Endothelial cell of umbilical vein (primary cell): Measurements from ENCODE around the gene PRRC2C. TPM values are rescaled to one million over a fixed set of nuclear protein-coding genes. Genes with fewer than 3 reads are reported as not detected.

Source experiments
- BruUV-seq: library from RNA; stranded (reverse); fragments of 400-500 nt; replicated peaks from 2 replicates; lab custom pipeline; 2021; lab: Mats Ljungman, UMichigan
- CTCF ChIA-PET: fragments of 300-600, 350-600 bp; sonication (Branson Sonifier 250); formaldehyde crosslinking; loops from one replicate; lab custom pipeline; 2021; ENCODE audit warnings: antibody characterized with exemption, inconsistent platforms; lab: Charles Lee
- POLR2A ChIA-PET: fragments of 300-600, 350-600 bp; sonication (Branson Sonifier 250); formaldehyde crosslinking; loops from one replicate; lab custom pipeline; 2021; ENCODE audit warnings: antibody characterized with exemption, inconsistent platforms; lab: Charles Lee
- DNase-seq: peaks from one replicate; pipeline ENCODE4 v3.0.0-alpha.2; 2011; ENCODE audit warnings: low read depth, low spot score
- FAIRE-seq: peaks from 2 replicates; lab custom pipeline; 2011; peaks lifted over from hg19 to GRCh38; lab: Jason Lieb, UNC
- H2AFZ ChIP-seq: 2 replicates; pipeline ENCODE4 v1.6.0; 2012; ENCODE audit warnings: low read depth, low read length, control low read depth, inconsistent platforms
- H3K27ac ChIP-seq: 2 replicates; pipeline ENCODE4 v1.5.1; 2011; ENCODE audit warnings: low read depth, mild to moderate bottlenecking, control low read depth, low read length, moderate library complexity; ENCODE audit not compliant: insufficient read depth
- H3K27me3 ChIP-seq, 2 experiments: 2 replicates each; pipeline versions ENCODE4 v1.6.0 to v1.6.1; 2011; ENCODE audit warnings: low read length in 2 of 2, mixed read lengths in 1 of 2; ENCODE audit not compliant: control insufficient read depth in 2 of 2, insufficient read depth in 2 of 2
- H3K36me3 ChIP-seq, 2 experiments: 2 replicates in 1 of 2; 3 replicates in 1 of 2; pipeline ENCODE4 v1.5.1; 2011; ENCODE audit warnings: low read length in 2 of 2, mild to moderate bottlenecking in 1 of 2, moderate library complexity in 1 of 2; ENCODE audit not compliant: control insufficient read depth in 2 of 2, insufficient read depth in 2 of 2; ENCODE audit errors: extremely low read depth in 1 of 2
- H3K4me1 ChIP-seq: 3 replicates; pipeline ENCODE4 v1.5.1; 2011; ENCODE audit warnings: mild to moderate bottlenecking, low read length; ENCODE audit not compliant: control insufficient read depth, insufficient read depth; ENCODE audit errors: extremely low read depth
- H3K4me2 ChIP-seq: 2 replicates; pipeline ENCODE4 v1.6.1; 2011; ENCODE audit warnings: low read length, control low read depth, mixed read lengths; ENCODE audit not compliant: insufficient read depth
- H3K4me3 ChIP-seq, 3 experiments: fragments of 200-600 bp in 1 of 3; sonication (generic), shearing (Covaris generic) in 1 of 3; replicated peaks in 1 of 3; 2 replicates each; pipeline ENCODE4 v1.5.1; 2011 to 2016; ENCODE audit warnings: control low read depth in 3 of 3, low read length in 3 of 3, mild to moderate bottlenecking in 2 of 3, inconsistent platforms in 1 of 3, low read depth in 1 of 3, moderate library complexity in 1 of 3; ENCODE audit not compliant: insufficient read depth in 1 of 3
- H3K79me2 ChIP-seq: 2 replicates; pipeline ENCODE4 v1.6.0; 2012; ENCODE audit warnings: low read length, inconsistent platforms; ENCODE audit not compliant: control insufficient read depth, insufficient read depth
- H3K9ac ChIP-seq: replicated peaks from 2 replicates; pipeline ENCODE3; 2011; ENCODE audit warnings: low read length, control low read depth; ENCODE audit not compliant: insufficient read depth; ENCODE audit errors: extremely low read depth
- H3K9me1 ChIP-seq: replicated peaks from 3 replicates; pipeline ENCODE4 v1.6.0; 2011; ENCODE audit warnings: mild to moderate bottlenecking, low read length; ENCODE audit not compliant: control insufficient read depth, insufficient read depth; ENCODE audit errors: extremely low read depth
- H3K9me3 ChIP-seq: replicated peaks from 2 replicates; pipeline ENCODE4 v1.5.1; 2012; ENCODE audit warnings: low read length, inconsistent platforms; ENCODE audit not compliant: control insufficient read depth, insufficient read depth
- H4K20me1 ChIP-seq: replicated peaks from 2 replicates; pipeline ENCODE3; 2011; ENCODE audit warnings: mild to moderate bottlenecking, low read length; ENCODE audit not compliant: control insufficient read depth, insufficient read depth; ENCODE audit errors: extremely low read depth
- EZH2 ChIP-seq: IDR thresholded peaks from 2 replicates; pipeline ENCODE4 v1.6.1; 2012; ENCODE audit warnings: borderline replicate concordance, low read depth, mild to moderate bottlenecking, moderate library complexity, low read length, inconsistent platforms; ENCODE audit not compliant: severe bottlenecking
- FOS ChIP-seq: IDR thresholded peaks from 2 replicates; pipeline ENCODE4 v1.6.1; 2011; ENCODE audit warnings: mild to moderate bottlenecking, low read length, moderate library complexity, borderline replicate concordance; ENCODE audit not compliant: insufficient read depth
- GATA2 ChIP-seq: IDR thresholded peaks from 2 replicates; pipeline ENCODE4 v1.7.0; 2011; ENCODE audit warnings: low read depth, mild to moderate bottlenecking, moderate library complexity, mixed read lengths, low read length; ENCODE audit not compliant: insufficient read length, insufficient read depth
- JUN ChIP-seq: IDR thresholded peaks from 2 replicates; pipeline ENCODE4 v1.6.1; 2011; ENCODE audit warnings: borderline replicate concordance, low read depth; ENCODE audit not compliant: insufficient read length, insufficient read depth
- MYC ChIP-seq: IDR thresholded peaks from one replicate; pipeline ENCODE4 v1.6.1; 2011; ENCODE audit warnings: mild to moderate bottlenecking, low read depth, low read length
- POLR2A ChIP-seq: IDR thresholded peaks from 2 replicates; pipeline ENCODE4 v1.6.1; 2012; ENCODE audit warnings: low read depth, mild to moderate bottlenecking, control low read depth, low read length
- POLR2AphosphoS5 ChIP-seq: IDR thresholded peaks from 2 replicates; pipeline ENCODE4 v1.6.1; 2012; ENCODE audit warnings: low read depth, mild to moderate bottlenecking, control low read depth, low read length, moderate library complexity; ENCODE audit not compliant: insufficient read depth
- dilution Hi-C: fragments of 300-500 bp; cut with MboI; formaldehyde crosslinking; loops from one replicate; pipeline ENCODE4 v1.15.0; 2019; ENCODE audit warnings: low sequenced_read_pairs; ENCODE audit not compliant: extremely low pct_ligation_motif_present
- intact Hi-C: fragments of 100-400 bp; cut with micrococcal nuclease; formaldehyde crosslinking; loops from one replicate; pipeline ENCODE4 v1.10.0; 2022
- polyA plus RNA-seq, 4 experiments: library from polyadenylated mRNA; depleted of rRNA in 3 of 4; stranded (reverse) in 3 of 4; unstranded in 1 of 4; fragments of >200 nt; gene quantifications; 2 replicates each; pipeline versions ENCODE4 v1.2.1 to v1.2.3, GENCODE V29; 2011 to 2012; ENCODE audit warnings: missing spikeins in 1 of 4
- total RNA-seq: library from RNA; stranded (reverse); gene quantifications from 2 replicates; pipeline ENCODE4 v1.2.3, GENCODE V29; 2021
- TF ChIP-seq, protein P1 (sequence below): IDR thresholded peaks from 2 replicates; pipeline ENCODE4 v1.6.1; 2011; ENCODE audit not compliant: insufficient read depth, insufficient read length
- TF ChIP-seq, protein P2 (sequence below), 2 donors: IDR thresholded peaks; 1 replicate in 1 of 2; 2 replicates in 1 of 2; pipeline ENCODE4 v1.5.1; 2011; ENCODE audit warnings: low read length in 2 of 2, mild to moderate bottlenecking in 2 of 2, moderate library complexity in 2 of 2, control low read depth in 1 of 2, inconsistent platforms in 1 of 2, low read depth in 1 of 2; ENCODE audit not compliant: insufficient read depth in 1 of 2; ENCODE audit errors: extremely low read depth in 1 of 2

The PRRC2C gene
- total and polyA plus RNA-seq, 2 donors (not counting 3 experiments of a cell fraction or from before 2014, with no cell fraction given) = 65.7 to 199 TPM

- FAIRE-seq (no peak), DNase-seq (no peak)
- Histone ChIP-seq H3K27me3 (peaks cover 1 to 5% of the 10 kb centered on the region in 2 experiments), H3K36me3 (no peaks in the 10 kb centered on the region), H3K79me2 (no peaks in the 10 kb centered on the region), H3K27ac (no peak overlapping the region), H3K9ac (no peak overlapping the region), H3K9me3 (no peaks in the 10 kb centered on the region), H3K4me2 (no peak overlapping the region), H3K9me1 (no peaks in the 10 kb centered on the region), H4K20me1 (no peaks in the 10 kb centered on the region), H3K4me3 (no peak overlapping the region), H3K4me1 (no peaks in the 10 kb centered on the region), H2AFZ (no peak overlapping the region)
- ChIA-PET POLR2A (no interaction called here), CTCF (interaction anchor here (4.4 kb wide), 1 partner anchor 21 kb away, joined by 21 read pairs; no protein-coding TSS in a partner anchor)
- dilution Hi-C loops = no loop called here
- no TSS peak for BruUV-seq
- no peak for TF ChIP-seq MYC
- TF ChIP-seq POLR2A = no peak
- TF ChIP-seq, protein P1, sequence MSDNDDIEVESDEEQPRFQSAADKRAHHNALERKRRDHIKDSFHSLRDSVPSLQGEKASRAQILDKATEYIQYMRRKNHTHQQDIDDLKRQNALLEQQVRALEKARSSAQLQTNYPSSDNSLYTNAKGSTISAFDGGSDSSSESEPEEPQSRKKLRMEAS = no peak
- TF ChIP-seq POLR2AphosphoS5 = no peak
- TF ChIP-seq EZH2 = no peak
- TF ChIP-seq FOS = no peak
- TF ChIP-seq, protein P2, sequence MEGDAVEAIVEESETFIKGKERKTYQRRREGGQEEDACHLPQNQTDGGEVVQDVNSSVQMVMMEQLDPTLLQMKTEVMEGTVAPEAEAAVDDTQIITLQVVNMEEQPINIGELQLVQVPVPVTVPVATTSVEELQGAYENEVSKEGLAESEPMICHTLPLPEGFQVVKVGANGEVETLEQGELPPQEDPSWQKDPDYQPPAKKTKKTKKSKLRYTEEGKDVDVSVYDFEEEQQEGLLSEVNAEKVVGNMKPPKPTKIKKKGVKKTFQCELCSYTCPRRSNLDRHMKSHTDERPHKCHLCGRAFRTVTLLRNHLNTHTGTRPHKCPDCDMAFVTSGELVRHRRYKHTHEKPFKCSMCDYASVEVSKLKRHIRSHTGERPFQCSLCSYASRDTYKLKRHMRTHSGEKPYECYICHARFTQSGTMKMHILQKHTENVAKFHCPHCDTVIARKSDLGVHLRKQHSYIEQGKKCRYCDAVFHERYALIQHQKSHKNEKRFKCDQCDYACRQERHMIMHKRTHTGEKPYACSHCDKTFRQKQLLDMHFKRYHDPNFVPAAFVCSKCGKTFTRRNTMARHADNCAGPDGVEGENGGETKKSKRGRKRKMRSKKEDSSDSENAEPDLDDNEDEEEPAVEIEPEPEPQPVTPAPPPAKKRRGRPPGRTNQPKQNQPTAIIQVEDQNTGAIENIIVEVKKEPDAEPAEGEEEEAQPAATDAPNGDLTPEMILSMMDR (IDR thresholded peaks at IDR 0.05; ENCODE audit: extremely low read depth in 1 of 2, insufficient read depth in 1 of 2, low read depth in 1 of 2, low read length in 2 of 2) = no peak
- TF ChIP-seq JUN = no peak
- no peak for TF ChIP-seq GATA2
- intact Hi-C loops = no loop called here
Measured at GRCh38 chr1:171623651-171624331, 138.5 kb downstream of the PRRC2C start.
